ENCODE measurements around the gene CPNE6. TPM values are rescaled to one million over a fixed set of nuclear protein-coding genes. Genes with fewer than 3 reads are reported as not detected.

The CPNE6 gene
- total RNA-seq, 6 donors from 2014 or later: not detected

GRCh38 chr14:24051789-24052655 is 19.3 kb upstream of the CPNE6 start, which contains the start of gene CARMIL3:
Gene CARMIL3 (plus strand): TSS chr14:24052009. CDS start chr14:24052154, 145 bp downstream.
- H3K27me3 ChIP-seq: peaks cover 0 to 1% (median 0%) of the 10 kb centered on the region in 4 donors
- no peaks in the 10 kb centered on the region for H3K9me3 ChIP-seq
- DNase-seq: peak; percentile 82 to 94
- H3K4me1 ChIP-seq: peaks cover 14 to 20% (median 17%) of the 10 kb centered on the region in 4 donors
- TF ChIP-seq POLR2A (IDR thresholded peaks at IDR 0.05) (peak in 1 of 4 donors; percentile 52), CTCF (IDR thresholded peaks at IDR 0.05) (no peak), POLR2AphosphoS5 (IDR thresholded peaks at IDR 0.05) (no peak), EP300 (IDR thresholded peaks at IDR 0.05) (no peak)
- WGBS, 2 donors: 1 to 2% methylated on average over 31 to 40 of the region's 92 CpGs
- no peaks in the 10 kb centered on the region for H3K36me3 ChIP-seq
- peak within 1 kb of the TSS; percentile 62 to 93 (median 71) for H3K4me3 ChIP-seq
- ATAC-seq (ENCODE audit: low FRiP score in 2 of 2): peak; percentile 84 to 94
- peak within 1 kb of the TSS in 2 of 4 donors; percentile 72 to 77 for H3K27ac ChIP-seq

- Histone ChIP-seq H3K36me3 (no peaks in the 10 kb centered on the region), H3K4me1 (peaks cover 14 to 20% (median 17%) of the 10 kb centered on the region in 4 donors), H3K27ac (no peak overlapping the region), H3K27me3 (peaks cover 0 to 1% (median 0%) of the 10 kb centered on the region in 4 donors), H3K9me3 (no peaks in the 10 kb centered on the region), H3K4me3 (peak overlapping the region in 3 of 4 donors; percentile 62 to 93 (median 80))
- ATAC-seq (ENCODE audit: low FRiP score in 2 of 2): no peak
- 46 to 61% methylated on average over 13 to 20 of the region's 20 CpGs for WGBS, 2 donors
- TF ChIP-seq POLR2AphosphoS5 (IDR thresholded peaks at IDR 0.05): no peak
- DNase-seq: peak in 1 of 2 donors; percentile 9
Observed at GRCh38 chr14:24052656-24053547, 18.5 kb upstream of the CPNE6 start.

- TF ChIP-seq POLR2A (IDR thresholded peaks at IDR 0.05) (no peak), CTCF (IDR thresholded peaks at IDR 0.05) (no peak), EP300 (IDR thresholded peaks at IDR 0.05) (no peak), POLR2AphosphoS5 (IDR thresholded peaks at IDR 0.05) (no peak)
Observed at GRCh38 chr14:24053548-24054323, 17.6 kb upstream of the CPNE6 start.

GRCh38 chr14:24054324-24054641 is 17.1 kb upstream of the CPNE6 start:
- no peak overlapping the region for H3K4me3 ChIP-seq
- TF ChIP-seq EP300 (IDR thresholded peaks at IDR 0.05): no peak
- H3K36me3 ChIP-seq: no peaks in the 10 kb centered on the region
- peaks cover 0 to 1% (median 0%) of the 10 kb centered on the region in 4 donors for H3K27me3 ChIP-seq
- 93 to 96% methylated on average over 3 to 6 of the region's 6 CpGs for WGBS, 2 donors
- no peaks in the 10 kb centered on the region for H3K9me3 ChIP-seq
- peak in 1 of 2 donors; percentile 10 for DNase-seq
- H3K4me1 ChIP-seq: peaks cover 14 to 22% (median 18%) of the 10 kb centered on the region in 4 donors
- no peak overlapping the region for H3K27ac ChIP-seq
- ATAC-seq (ENCODE audit: low FRiP score in 2 of 2): no peak

More at GRCh38 chr14:24053548-24054323, 17.6 kb upstream of the CPNE6 start:
- ATAC-seq (ENCODE audit: low FRiP score in 2 of 2) (no peak), DNase-seq (peak in 1 of 2 donors; percentile 10)
- Histone ChIP-seq H3K4me1 (peaks cover 14 to 22% (median 18%) of the 10 kb centered on the region in 4 donors), H3K4me3 (no peak overlapping the region), H3K27ac (no peak overlapping the region), H3K36me3 (no peaks in the 10 kb centered on the region), H3K9me3 (no peaks in the 10 kb centered on the region), H3K27me3 (peaks cover 0 to 1% (median 0%) of the 10 kb centered on the region in 4 donors)
- 76 to 83% methylated on average over 8 to 10 of the region's 10 CpGs for WGBS, 2 donors

GRCh38 chr14:24054646-24055045 is 16.7 kb upstream of the CPNE6 start:
- Histone ChIP-seq H3K27me3 (peaks cover 0 to 1% (median 0%) of the 10 kb centered on the region in 4 donors), H3K4me1 (peaks cover 14 to 22% (median 18%) of the 10 kb centered on the region in 4 donors), H3K36me3 (no peaks in the 10 kb centered on the region), H3K27ac (no peak overlapping the region), H3K9me3 (no peaks in the 10 kb centered on the region), H3K4me3 (no peak overlapping the region)
- TF ChIP-seq CTCF (IDR thresholded peaks at IDR 0.05) (no peak), EP300 (IDR thresholded peaks at IDR 0.05) (no peak), POLR2AphosphoS5 (IDR thresholded peaks at IDR 0.05) (no peak), POLR2A (IDR thresholded peaks at IDR 0.05) (no peak)
- ATAC-seq (ENCODE audit: low FRiP score in 2 of 2) (no peak), DNase-seq (peak in 1 of 2 donors; percentile 9)
- WGBS, 2 donors: 91 to 96% methylated on average over 6 to 9 of the region's 9 CpGs

Data from upper lobe of left lung (tissue), 6 donors.